HCT116 (cell line): Measurements from ENCODE around the gene NUFIP2. TPM values are rescaled to one million over a fixed set of nuclear protein-coding genes. Genes with fewer than 3 reads are reported as not detected.

ENCODE experiments used
- ATAC-seq: fragments of 200-7000 bp; cut with Tn5 transposase; 2 replicates; pipeline ENCODE4 v1.9.1; 2020; ENCODE audit warnings: mild to moderate bottlenecking, moderate library complexity
- BruUV-seq: library from RNA; stranded (reverse); fragments of 400-500 nt; replicated peaks from 2 replicates; lab custom pipeline; 2021; lab: Mats Ljungman, UMichigan
- CTCF ChIA-PET: fragments of 300-600 bp; sonication (Branson Sonifier 250); formaldehyde crosslinking; loops from one replicate; lab custom pipeline; 2021; ENCODE audit warnings: antibody characterized with exemption; lab: Charles Lee
- POLR2A ChIA-PET: fragments of 300-600, 350-600 bp; sonication (Branson Sonifier 250); formaldehyde crosslinking; loops from one replicate; lab custom pipeline; 2021; ENCODE audit warnings: antibody characterized with exemption; lab: Charles Lee
- RAD21 ChIA-PET, 2 experiments: fragments of 300-600 bp; sonication (Branson Sonifier 250); formaldehyde crosslinking; loops; one replicate each; lab custom pipeline; 2023; ENCODE audit warnings: low total read pairs in 2 of 2; ENCODE audit not compliant: uncharacterized antibody in 2 of 2, unreplicated experiment in 2 of 2, low non-redundant PET in 1 of 2; lab: Charles Lee
- DNase-seq: peaks from one replicate; pipeline ENCODE4 v3.0.0-alpha.2; 2010; ENCODE audit warnings: low read depth, low spot score
- H2AFZ ChIP-seq: fragments of 200-600 bp; shearing (Covaris generic), sonication (generic); 2 replicates; pipeline ENCODE4 v1.6.1; 2017; ENCODE audit warnings: low read depth, mixed run types, mixed read lengths, antibody characterized with exemption, low read length; ENCODE audit not compliant: poor library complexity, severe bottlenecking
- H3K27ac ChIP-seq: 2 replicates; pipeline ENCODE4 v1.5.1; 2012; ENCODE audit warnings: low read depth, low read length
- H3K27me3 ChIP-seq: fragments of 200-600 bp; sonication (generic); 2 replicates; pipeline ENCODE4 v1.6.1; 2016; ENCODE audit warnings: mixed run types, low read length, mixed read lengths; ENCODE audit not compliant: insufficient read depth
- H3K36me3 ChIP-seq, 2 experiments: fragments of 200-500 bp in 1 of 2; fragments of 200-600 bp in 1 of 2; sonication (Bioruptor generic) in 1 of 2; sonication (generic) in 1 of 2; 2 replicates each; pipeline versions ENCODE4 v1.5.1 to v1.6.1; 2014 to 2016; ENCODE audit warnings: low read length in 2 of 2, inconsistent platforms in 1 of 2, mixed read lengths in 1 of 2, mixed run types in 1 of 2; ENCODE audit not compliant: insufficient read depth in 2 of 2, control insufficient read depth in 1 of 2
- H3K4me1 ChIP-seq, 2 experiments: fragments of 200-600 bp in 1 of 2; sonication (generic) in 1 of 2; 2 replicates each; pipeline versions ENCODE4 v1.5.1 to v1.6.1; 2012 to 2017; ENCODE audit warnings: low read length in 2 of 2, inconsistent platforms in 1 of 2, mild to moderate bottlenecking in 1 of 2, mixed read lengths in 1 of 2, mixed run types in 1 of 2, moderate library complexity in 1 of 2; ENCODE audit not compliant: insufficient read depth in 2 of 2, control insufficient read depth in 1 of 2
- H3K4me2 ChIP-seq: fragments of 200-600 bp; sonication (generic); 2 replicates; pipeline ENCODE4 v1.6.1; 2017; ENCODE audit warnings: mixed run types, low read length, mixed read lengths
- H3K4me3 ChIP-seq, 2 experiments: fragments of 200-600 bp in 1 of 2; sonication (generic) in 1 of 2; replicated peaks in 1 of 2; 2 replicates each; pipeline ENCODE4 v1.5.1; 2011 to 2016; ENCODE audit warnings: low read length in 2 of 2, control low read depth in 1 of 2, low read depth in 1 of 2, mild to moderate bottlenecking in 1 of 2, mixed read lengths in 1 of 2, mixed run types in 1 of 2
- H3K79me2 ChIP-seq: fragments of 200-600 bp; sonication (generic); 2 replicates; pipeline ENCODE4 v1.6.1; 2017; ENCODE audit warnings: mild to moderate bottlenecking, mixed run types, low read length, moderate library complexity, mixed read lengths; ENCODE audit not compliant: insufficient read depth
- H3K9ac ChIP-seq: fragments of 200-600 bp; sonication (generic); 2 replicates; pipeline ENCODE4 v1.6.1; 2016; ENCODE audit warnings: low read length, mixed read lengths
- H3K9me2 ChIP-seq: fragments of 200-600 bp; sonication (generic), shearing (Covaris generic); 2 replicates; pipeline ENCODE4 v1.6.1; 2017; ENCODE audit warnings: mixed run types, mild to moderate bottlenecking, moderate library complexity; ENCODE audit not compliant: insufficient read depth
- H3K9me3 ChIP-seq, 2 experiments: fragments of 200-500 bp in 1 of 2; fragments of 200-600 bp in 1 of 2; sonication (Bioruptor generic) in 1 of 2; sonication (generic) in 1 of 2; 2 replicates each; pipeline ENCODE4 v1.6.1; 2014 to 2017; ENCODE audit warnings: low read length in 2 of 2, mixed read lengths in 2 of 2, inconsistent platforms in 1 of 2, low read depth in 1 of 2, mild to moderate bottlenecking in 1 of 2, mixed run types in 1 of 2, moderate library complexity in 1 of 2; ENCODE audit not compliant: control insufficient read depth in 1 of 2, insufficient read depth in 1 of 2
- H4K20me1 ChIP-seq: fragments of 200-600 bp; sonication (generic), shearing (Covaris generic); 2 replicates; pipeline ENCODE4 v1.6.1; 2017; ENCODE audit warnings: mixed run types, mild to moderate bottlenecking, moderate library complexity; ENCODE audit not compliant: insufficient read depth
- ATF3 ChIP-seq: IDR thresholded peaks from 2 replicates; pipeline ENCODE4 v1.6.1; 2012
- CBX3 ChIP-seq: IDR thresholded peaks from 2 replicates; pipeline ENCODE4 v1.6.1; 2012; ENCODE audit warnings: low read depth
- CEBPB ChIP-seq: IDR thresholded peaks from 2 replicates; pipeline ENCODE4 v1.6.1; 2012; ENCODE audit warnings: low read depth
- EGR1 ChIP-seq: IDR thresholded peaks from 2 replicates; pipeline ENCODE4 v1.6.1; 2012; ENCODE audit warnings: low read depth
- ELF1 ChIP-seq: IDR thresholded peaks from 2 replicates; pipeline ENCODE4 v1.6.1; 2012; ENCODE audit warnings: low read depth, borderline replicate concordance
- EZH2 ChIP-seq: fragments of 200-600 bp; sonication (generic); IDR thresholded peaks from 2 replicates; pipeline ENCODE4 v1.6.1; 2017; ENCODE audit warnings: antibody characterized with exemption, mixed run types
- EZH2phosphoT487 ChIP-seq: fragments of 200-600 bp; IDR thresholded peaks from 2 replicates; pipeline ENCODE4 v1.6.1; 2018; ENCODE audit warnings: antibody characterized with exemption, borderline replicate concordance
- FOSL1 ChIP-seq: IDR thresholded peaks from 2 replicates; pipeline ENCODE4 v1.6.1; 2012; ENCODE audit warnings: low read depth
- JUND ChIP-seq: IDR thresholded peaks from 2 replicates; pipeline ENCODE4 v1.6.1; 2012
- MAX ChIP-seq: IDR thresholded peaks from 2 replicates; pipeline ENCODE4 v1.6.1; 2012
- POLR2A ChIP-seq: IDR thresholded peaks from 2 replicates; pipeline ENCODE4 v1.7.0; 2011; ENCODE audit warnings: borderline replicate concordance; ENCODE audit not compliant: insufficient read depth, insufficient read length; ENCODE audit errors: extremely low read depth
- RAD21 ChIP-seq: IDR thresholded peaks from 2 replicates; pipeline ENCODE4 v1.6.1; 2012; ENCODE audit warnings: low read depth, mild to moderate bottlenecking
- SIN3A ChIP-seq: IDR thresholded peaks from 2 replicates; pipeline ENCODE4 v1.6.1; 2012; ENCODE audit warnings: low read depth
- SP1 ChIP-seq: IDR thresholded peaks from 2 replicates; pipeline ENCODE4 v1.6.1; 2012; ENCODE audit warnings: low read depth
- SRF ChIP-seq: IDR thresholded peaks from 2 replicates; pipeline ENCODE4 v1.6.1; 2012; ENCODE audit warnings: low read depth
- TCF7L2 ChIP-seq: IDR thresholded peaks from 2 replicates; pipeline ENCODE4 v1.7.0; 2011; ENCODE audit warnings: borderline replicate concordance, inconsistent platforms; ENCODE audit not compliant: insufficient read depth, insufficient read length; ENCODE audit errors: extremely low read depth
- YY1 ChIP-seq: IDR thresholded peaks from 2 replicates; pipeline ENCODE4 v1.6.1; 2011; ENCODE audit warnings: low read length, low read depth, moderate library complexity, mild to moderate bottlenecking; ENCODE audit not compliant: insufficient replicate concordance; ENCODE audit errors: extremely low read depth
- ZFX ChIP-seq: fragments of 450-650 bp; IDR thresholded peaks from 2 replicates; pipeline ENCODE4 v1.6.1; 2017
- ZNF274 ChIP-seq: fragments of 200-500 bp; sonication (Bioruptor generic); IDR thresholded peaks from 2 replicates; pipeline ENCODE4 v1.6.1; 2014; ENCODE audit warnings: mild to moderate bottlenecking, low read depth, low read length, inconsistent platforms
- intact Hi-C: fragments of 100-400 bp; cut with micrococcal nuclease; formaldehyde crosslinking; loops from 2 replicates; pipeline ENCODE4 v1.10.0; 2022
- total RNA-seq: library from RNA; stranded (reverse); gene quantifications from one replicate; pipeline ENCODE4 v1.2.1, GENCODE V29; 2021; ENCODE audit not compliant: unreplicated experiment
- TF ChIP-seq, protein P1 (sequence below): IDR thresholded peaks from 2 replicates; pipeline ENCODE4 v1.6.1; 2011; ENCODE audit warnings: mild to moderate bottlenecking, low read length, moderate library complexity; ENCODE audit not compliant: insufficient replicate concordance; ENCODE audit errors: extremely low read depth
- TF ChIP-seq, protein P2 (sequence below): IDR thresholded peaks from 2 replicates; pipeline ENCODE4 v1.6.1; 2012; ENCODE audit warnings: low read depth

Gene NUFIP2
- total RNA-seq, 1 experiment from 2014 or later, result 66.5 TPM

DNA sequence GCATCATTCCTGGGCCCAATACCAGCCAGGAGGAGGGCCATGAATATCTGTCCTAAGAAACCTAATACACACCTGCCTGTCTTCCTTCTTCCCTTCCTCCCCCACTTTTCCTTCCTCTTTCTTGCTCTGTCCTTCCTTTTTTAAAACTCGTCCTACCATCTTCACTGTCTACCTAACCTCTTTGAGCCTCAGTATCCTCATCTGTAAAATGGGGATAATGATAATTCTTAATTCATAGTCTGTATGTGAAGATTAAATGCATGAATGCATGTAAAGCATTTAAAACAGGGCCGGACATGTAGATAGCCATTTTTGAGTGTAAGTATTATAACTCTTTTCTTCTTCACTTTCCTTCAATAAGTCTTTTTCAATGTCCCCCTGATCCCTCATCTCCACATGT lies 46.7 kb downstream of the NUFIP2 start (continued):
- TF ChIP-seq ZNF274, result no peak
- no peak for TF ChIP-seq MAX

DNA sequence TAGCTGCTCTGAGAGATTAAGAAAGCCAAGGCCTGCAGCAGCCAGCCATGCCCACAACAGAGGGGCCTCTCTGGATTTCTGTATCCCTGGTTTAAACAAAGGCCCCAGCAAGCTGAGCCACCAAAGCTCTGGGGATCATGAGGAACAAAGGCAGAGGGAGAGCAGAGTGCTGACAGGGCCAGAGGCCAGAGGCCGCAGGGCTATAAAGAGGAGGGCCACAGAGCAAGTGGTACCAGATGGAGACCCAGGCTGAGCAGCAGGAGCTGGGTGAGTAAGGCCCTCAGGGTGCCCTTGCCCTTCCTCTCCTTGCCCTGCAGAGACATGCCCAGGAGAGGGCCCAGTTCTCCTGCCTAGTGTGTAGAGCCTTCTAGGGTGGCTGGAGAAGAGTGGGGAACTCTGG lies 47.3 kb downstream of the NUFIP2 start, which contains the start of gene CRYBA1:
TSS of gene CRYBA1 (plus strand) at position 232 of the 400 bp plus-strand sequence. CDS start at position 237, 5 bp downstream.
- Histone ChIP-seq H2AFZ (no peak within 1 kb of the TSS), H3K4me1 (peaks cover 8 to 18% of the 10 kb centered on the region in 2 experiments), H3K27me3 (no peaks in the 10 kb centered on the region), H3K9ac (no peak within 1 kb of the TSS), H3K79me2 (peaks cover 86% of the 10 kb centered on the region), H4K20me1 (peaks cover 12% of the 10 kb centered on the region; the same call in 1 of the 2 replicates), H3K9me3 (no peaks in the 10 kb centered on the region), H3K36me3 (peaks cover 0 to 9% of the 10 kb centered on the region in 2 experiments; a peak in 2 of 4 replicates), H3K9me2 (no peaks in the 10 kb centered on the region)
- ChIA-PET RAD21 (no interaction called here), POLR2A (no interaction called here)
- BruUV-seq, result no TSS peak
- no peak for DNase-seq
- TF ChIP-seq POLR2A (no peak), SRF (no peak), ATF3 (no peak), CEBPB (no peak), MAX (no peak), TCF7L2 (no peak), FOSL1 (no peak), ELF1 (no peak), SIN3A (no peak), ZFX (no peak), EZH2 (no peak), YY1 (no peak), EGR1 (no peak), SP1 (no peak), CBX3 (no peak), RAD21 (no peak), JUND (no peak), EZH2phosphoT487 (no peak)
- TF ChIP-seq, protein P1, sequence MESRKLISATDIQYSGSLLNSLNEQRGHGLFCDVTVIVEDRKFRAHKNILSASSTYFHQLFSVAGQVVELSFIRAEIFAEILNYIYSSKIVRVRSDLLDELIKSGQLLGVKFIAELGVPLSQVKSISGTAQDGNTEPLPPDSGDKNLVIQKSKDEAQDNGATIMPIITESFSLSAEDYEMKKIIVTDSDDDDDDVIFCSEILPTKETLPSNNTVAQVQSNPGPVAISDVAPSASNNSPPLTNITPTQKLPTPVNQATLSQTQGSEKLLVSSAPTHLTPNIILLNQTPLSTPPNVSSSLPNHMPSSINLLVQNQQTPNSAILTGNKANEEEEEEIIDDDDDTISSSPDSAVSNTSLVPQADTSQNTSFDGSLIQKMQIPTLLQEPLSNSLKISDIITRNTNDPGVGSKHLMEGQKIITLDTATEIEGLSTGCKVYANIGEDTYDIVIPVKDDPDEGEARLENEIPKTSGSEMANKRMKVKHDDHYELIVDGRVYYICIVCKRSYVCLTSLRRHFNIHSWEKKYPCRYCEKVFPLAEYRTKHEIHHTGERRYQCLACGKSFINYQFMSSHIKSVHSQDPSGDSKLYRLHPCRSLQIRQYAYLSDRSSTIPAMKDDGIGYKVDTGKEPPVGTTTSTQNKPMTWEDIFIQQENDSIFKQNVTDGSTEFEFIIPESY, result no peak
- TF ChIP-seq, protein P2, sequence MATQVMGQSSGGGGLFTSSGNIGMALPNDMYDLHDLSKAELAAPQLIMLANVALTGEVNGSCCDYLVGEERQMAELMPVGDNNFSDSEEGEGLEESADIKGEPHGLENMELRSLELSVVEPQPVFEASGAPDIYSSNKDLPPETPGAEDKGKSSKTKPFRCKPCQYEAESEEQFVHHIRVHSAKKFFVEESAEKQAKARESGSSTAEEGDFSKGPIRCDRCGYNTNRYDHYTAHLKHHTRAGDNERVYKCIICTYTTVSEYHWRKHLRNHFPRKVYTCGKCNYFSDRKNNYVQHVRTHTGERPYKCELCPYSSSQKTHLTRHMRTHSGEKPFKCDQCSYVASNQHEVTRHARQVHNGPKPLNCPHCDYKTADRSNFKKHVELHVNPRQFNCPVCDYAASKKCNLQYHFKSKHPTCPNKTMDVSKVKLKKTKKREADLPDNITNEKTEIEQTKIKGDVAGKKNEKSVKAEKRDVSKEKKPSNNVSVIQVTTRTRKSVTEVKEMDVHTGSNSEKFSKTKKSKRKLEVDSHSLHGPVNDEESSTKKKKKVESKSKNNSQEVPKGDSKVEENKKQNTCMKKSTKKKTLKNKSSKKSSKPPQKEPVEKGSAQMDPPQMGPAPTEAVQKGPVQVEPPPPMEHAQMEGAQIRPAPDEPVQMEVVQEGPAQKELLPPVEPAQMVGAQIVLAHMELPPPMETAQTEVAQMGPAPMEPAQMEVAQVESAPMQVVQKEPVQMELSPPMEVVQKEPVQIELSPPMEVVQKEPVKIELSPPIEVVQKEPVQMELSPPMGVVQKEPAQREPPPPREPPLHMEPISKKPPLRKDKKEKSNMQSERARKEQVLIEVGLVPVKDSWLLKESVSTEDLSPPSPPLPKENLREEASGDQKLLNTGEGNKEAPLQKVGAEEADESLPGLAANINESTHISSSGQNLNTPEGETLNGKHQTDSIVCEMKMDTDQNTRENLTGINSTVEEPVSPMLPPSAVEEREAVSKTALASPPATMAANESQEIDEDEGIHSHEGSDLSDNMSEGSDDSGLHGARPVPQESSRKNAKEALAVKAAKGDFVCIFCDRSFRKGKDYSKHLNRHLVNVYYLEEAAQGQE, result no peak
- TF ChIP-seq, all 23 proteins: peak for 0
- CTCF ChIA-PET, result no interaction called here
- no peak within 1 kb of the TSS for H3K4me2 ChIP-seq
- intact Hi-C loops, result no loop called here
- H3K27ac ChIP-seq, result 0 out of 2 replicates have a peak within 1 kb of the TSS, but pooled peaks have one; percentile 4
- no peak; the same call in 1 of the 2 replicates for ATAC-seq
- no peak within 1 kb of the TSS for H3K4me3 ChIP-seq
